HG02763 (cell line): ENCODE measurements around the gene RNF5.

Experiments used
- ATAC-seq: cut with Tn5 transposase; IDR thresholded peaks from one replicate; pipeline ENCODE4 v1.9.1; 2021; ENCODE audit warnings: mild to moderate bottlenecking, moderate library complexity; ENCODE audit not compliant: unreplicated experiment

The RNF5 gene

GRCh38 chr6:32151863-32152768, 26.1 kb upstream of the RNF5 start, which contains the start of gene PRRT1:
Gene PRRT1 (minus strand): TSS chr6:32151939. CDS start chr6:32151827, 112 bp downstream.
- no peak for ATAC-seq

- ATAC-seq = no peak
Measured at GRCh38 chr6:32152769-32153563, 25.2 kb upstream of the RNF5 start.

GRCh38 chr6:32153564-32154513, 24.4 kb upstream of the RNF5 start, which contains the start of gene PPT2:
Gene PPT2 (plus strand): TSS chr6:32154141. CDS start chr6:32154595, 454 bp downstream.
- ATAC-seq = peak; percentile 23

GRCh38 chr6:32154514-32155161, 23.6 kb upstream of the RNF5 start:
- ATAC-seq = peak; percentile 56

GRCh38 chr6:32156891-32157290, 21.3 kb upstream of the RNF5 start:
- ATAC-seq = no peak

- no peak for ATAC-seq
Measured at GRCh38 chr6:32158052-32158451, 20.2 kb upstream of the RNF5 start.

- ATAC-seq = no peak
Measured at GRCh38 chr6:32163559-32164258, 14.5 kb upstream of the RNF5 start.

GRCh38 chr6:32164295-32164694, 13.9 kb upstream of the RNF5 start, which contains the start of gene EGFL8:
Gene EGFL8 (plus strand): TSS chr6:32164595. CDS start chr6:32166166, 1,571 bp downstream.
- no peak for ATAC-seq

- ATAC-seq = no peak
Measured at GRCh38 chr6:32166411-32167061, 11.7 kb upstream of the RNF5 start.

- no peak for ATAC-seq
Measured at GRCh38 chr6:32167154-32167760, 10.9 kb upstream of the RNF5 start.

GRCh38 chr6:32167761-32168262, 10.4 kb upstream of the RNF5 start:
- ATAC-seq = no peak

- ATAC-seq = no peak
Measured at GRCh38 chr6:32168350-32168749, 9.9 kb upstream of the RNF5 start.

- no peak for ATAC-seq
Measured at GRCh38 chr6:32168807-32169591, 9.2 kb upstream of the RNF5 start.

- ATAC-seq = no peak
Measured at GRCh38 chr6:32170294-32170693, 7.9 kb upstream of the RNF5 start.

GRCh38 chr6:32171234-32171633, 7.0 kb upstream of the RNF5 start:
- no peak for ATAC-seq

- ATAC-seq = no peak
Measured at GRCh38 chr6:32173051-32173727, 5.0 kb upstream of the RNF5 start.

GRCh38 chr6:32174416-32174815, 3.8 kb upstream of the RNF5 start:
- no peak for ATAC-seq
